Measurements from ENCODE around the gene ZNRF4. TPM values are rescaled to one million over a fixed set of nuclear protein-coding genes. Genes with fewer than 3 reads are reported as not detected.

ZNRF4 gene
- total and polyA plus RNA-seq, 10 of the 15 experiments (the other 5 are each of a cell fraction or from before 2014, with no cell fraction given) = not detected

DNA sequence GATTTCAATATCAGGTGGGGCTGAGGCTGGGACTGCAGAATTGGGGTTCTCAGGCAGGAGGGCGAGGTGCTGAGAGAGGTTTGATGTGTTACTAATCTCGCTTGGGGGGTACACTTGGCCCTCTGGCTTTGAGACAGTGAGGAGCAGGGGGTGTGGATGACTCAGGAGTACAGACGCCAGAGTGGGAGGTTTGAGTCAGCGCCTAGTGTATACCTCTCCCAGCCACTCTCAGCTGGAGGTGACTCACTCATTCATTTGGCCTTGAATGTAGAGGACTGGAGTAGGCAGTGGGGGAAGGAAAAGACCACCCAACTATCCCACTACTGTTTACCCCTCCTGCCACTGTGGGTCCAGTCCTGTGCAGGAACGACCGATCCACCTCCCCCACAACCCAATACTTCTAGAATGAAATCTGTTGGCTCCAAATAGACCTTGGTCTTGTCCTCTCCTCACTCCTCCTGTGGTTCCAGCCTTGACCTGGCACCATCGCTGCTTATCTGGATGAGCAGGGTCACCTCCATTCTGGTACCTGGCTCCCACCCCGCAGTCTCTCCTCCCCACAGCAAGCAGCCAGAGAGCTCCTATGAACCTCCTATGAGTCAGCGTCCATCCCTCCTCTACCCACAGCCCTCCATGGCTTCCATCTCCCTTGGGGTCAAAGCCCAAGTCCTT, 20.1 kb upstream of the ZNRF4 start (continued):
- TF ChIP-seq, protein P1, sequence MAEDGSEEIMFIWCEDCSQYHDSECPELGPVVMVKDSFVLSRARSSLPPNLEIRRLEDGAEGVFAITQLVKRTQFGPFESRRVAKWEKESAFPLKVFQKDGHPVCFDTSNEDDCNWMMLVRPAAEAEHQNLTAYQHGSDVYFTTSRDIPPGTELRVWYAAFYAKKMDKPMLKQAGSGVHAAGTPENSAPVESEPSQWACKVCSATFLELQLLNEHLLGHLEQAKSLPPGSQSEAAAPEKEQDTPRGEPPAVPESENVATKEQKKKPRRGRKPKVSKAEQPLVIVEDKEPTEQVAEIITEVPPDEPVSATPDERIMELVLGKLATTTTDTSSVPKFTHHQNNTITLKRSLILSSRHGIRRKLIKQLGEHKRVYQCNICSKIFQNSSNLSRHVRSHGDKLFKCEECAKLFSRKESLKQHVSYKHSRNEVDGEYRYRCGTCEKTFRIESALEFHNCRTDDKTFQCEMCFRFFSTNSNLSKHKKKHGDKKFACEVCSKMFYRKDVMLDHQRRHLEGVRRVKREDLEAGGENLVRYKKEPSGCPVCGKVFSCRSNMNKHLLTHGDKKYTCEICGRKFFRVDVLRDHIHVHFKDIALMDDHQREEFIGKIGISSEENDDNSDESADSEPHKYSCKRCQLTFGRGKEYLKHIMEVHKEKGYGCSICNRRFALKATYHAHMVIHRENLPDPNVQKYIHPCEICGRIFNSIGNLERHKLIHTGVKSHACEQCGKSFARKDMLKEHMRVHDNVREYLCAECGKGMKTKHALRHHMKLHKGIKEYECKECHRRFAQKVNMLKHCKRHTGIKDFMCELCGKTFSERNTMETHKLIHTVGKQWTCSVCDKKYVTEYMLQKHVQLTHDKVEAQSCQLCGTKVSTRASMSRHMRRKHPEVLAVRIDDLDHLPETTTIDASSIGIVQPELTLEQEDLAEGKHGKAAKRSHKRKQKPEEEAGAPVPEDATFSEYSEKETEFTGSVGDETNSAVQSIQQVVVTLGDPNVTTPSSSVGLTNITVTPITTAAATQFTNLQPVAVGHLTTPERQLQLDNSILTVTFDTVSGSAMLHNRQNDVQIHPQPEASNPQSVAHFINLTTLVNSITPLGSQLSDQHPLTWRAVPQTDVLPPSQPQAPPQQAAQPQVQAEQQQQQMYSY (CRISPR knock-in tag; IDR thresholded peaks at IDR 0.05) = no peak
- no peak for TF ChIP-seq ATF2 (IDR thresholded peaks at IDR 0.05; ENCODE audit: low read length)

DNA sequence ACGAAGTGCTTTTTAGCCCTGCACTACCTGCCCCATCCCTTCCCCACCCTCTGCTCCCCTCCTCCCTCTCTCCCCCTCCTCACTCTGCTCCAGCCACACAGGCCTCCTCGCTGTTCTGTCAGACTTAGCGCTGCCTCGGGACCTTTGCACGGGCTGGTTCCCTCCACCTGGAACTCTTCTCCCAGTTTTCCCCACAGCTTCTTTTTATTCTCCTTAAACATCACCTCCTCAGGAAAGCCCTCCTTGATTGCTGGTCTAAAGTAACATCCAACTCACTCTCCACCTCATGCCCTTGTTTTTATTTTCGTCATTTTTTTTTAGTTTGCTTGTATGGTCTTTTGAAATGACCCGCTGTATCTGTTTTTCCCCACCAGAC, 19.6 kb upstream of the ZNRF4 start:
- in situ Hi-C loops (cut with MboI) (no loop called here), intact Hi-C loops (cut with micrococcal nuclease; ENCODE audit: unreplicated experiment) (no loop called here)
- no peaks in the 10 kb centered on the region for H3K27me3 ChIP-seq (replicated peaks in 1 of 2; ENCODE audit: control insufficient read depth in 2 of 2, insufficient read depth in 2 of 2, low read length in 1 of 2)
- FAIRE-seq (no peak), ATAC-seq (no peak), DNase-seq (ENCODE audit: low read depth, low spot score) (no peak)
- TF ChIP-seq ZNF592 (IDR thresholded peaks at IDR 0.05) = no peak
- TF ChIP-seq ETV6 (conservative IDR thresholded peaks at IDR 0.05 in 1 of 2, IDR thresholded peaks at IDR 0.05 in 1 of 2; ENCODE audit: borderline replicate concordance in 1 of 2, low read depth in 1 of 2) = no peak
- no peak for TF ChIP-seq ZNF384 (IDR thresholded peaks at IDR 0.05; ENCODE audit: borderline replicate concordance, low read depth, low read length)
- TF ChIP-seq EZH2 (IDR thresholded peaks at IDR 0.05; ENCODE audit: borderline replicate concordance, control insufficient read depth, low read depth, low read length) = no peak
- no peak for TF ChIP-seq ZSCAN29 (IDR thresholded peaks at IDR 0.05)
- no TSS peak for BruUV-seq (replicated peaks)
- no peak overlapping the region for H3K4me2 ChIP-seq (ENCODE audit: control insufficient read depth, insufficient read depth)
- 48% methylated on average over 6 of the region's 7 CpGs for WGBS (ENCODE audit: insufficient coverage, insufficient replicate concordance, low lambda C conversion rate, missing lambda C conversion rate)
- no peaks in the 10 kb centered on the region for H3K4me1 ChIP-seq (ENCODE audit: control insufficient read depth, insufficient read depth, low read length)
- no peaks in the 10 kb centered on the region for H4K20me1 ChIP-seq (ENCODE audit: control insufficient read depth, insufficient read depth)
- H3K79me2 ChIP-seq (ENCODE audit: control insufficient read depth, insufficient read depth, low read length) = no peaks in the 10 kb centered on the region
- no peak overlapping the region for H3K4me3 ChIP-seq
- POLR2A ChIA-PET = no interaction called here
- RAD21 ChIA-PET (ENCODE audit: unreplicated experiment) = interaction anchor here (1.5 kb wide), 1 partner anchor 10 kb away, joined by 3 read pairs; no protein-coding TSS in a partner anchor
- H3K36me3 ChIP-seq (ENCODE audit: control insufficient read depth in 2 of 2, insufficient read depth in 2 of 2, low read length in 1 of 2) = no peaks in the 10 kb centered on the region
- H2AFZ ChIP-seq (ENCODE audit: control insufficient read depth, low read depth, low read length) = no peak overlapping the region
- CTCF ChIA-PET = no interaction called here
- no peak overlapping the region for H3K27ac ChIP-seq (ENCODE audit: control insufficient read depth, insufficient read depth)
- H3K9ac ChIP-seq (ENCODE audit: control insufficient read depth, insufficient read depth, low read length) = no peak overlapping the region
- H3K9me3 ChIP-seq (replicated peaks; ENCODE audit: control insufficient read depth, insufficient read depth, low read length) = no peaks in the 10 kb centered on the region
- SMC1A ChIA-PET (ENCODE audit: uncharacterized antibody, unreplicated experiment) = no interaction called here

Measured in GM12878 (cell line).